Measurements from ENCODE around the gene CTIF.

CTIF gene

GRCh38 chr18:48531908-48532307 lies 6.9 kb upstream of the CTIF start:
- in situ Hi-C loops (cut with HindIII; ENCODE audit: low sequenced_read_pairs): no loop called here

GRCh38 chr18:48533340-48534070 lies 5.3 kb upstream of the CTIF start:
- in situ Hi-C loops (cut with HindIII; ENCODE audit: low sequenced_read_pairs): no loop called here

GRCh38 chr18:48534364-48534763 lies 4.5 kb upstream of the CTIF start:
- in situ Hi-C loops (cut with HindIII; ENCODE audit: low sequenced_read_pairs): no loop called here

GRCh38 chr18:48535956-48536355 lies 2.9 kb upstream of the CTIF start:
- in situ Hi-C loops (cut with HindIII; ENCODE audit: low sequenced_read_pairs): no loop called here

GRCh38 chr18:48536516-48536915 lies 2.3 kb upstream of the CTIF start:
- in situ Hi-C loops (cut with HindIII; ENCODE audit: low sequenced_read_pairs): no loop called here

- in situ Hi-C loops (cut with HindIII; ENCODE audit: low sequenced_read_pairs): no loop called here
Observed at GRCh38 chr18:48539406-48540250, 797 bp downstream of the CTIF start.

GRCh38 chr18:48540251-48541025 lies 1.6 kb downstream of the CTIF start:
- in situ Hi-C loops (cut with HindIII; ENCODE audit: low sequenced_read_pairs): no loop called here

- in situ Hi-C loops (cut with HindIII; ENCODE audit: low sequenced_read_pairs): no loop called here
Observed at GRCh38 chr18:48541026-48541746, 2.4 kb downstream of the CTIF start.

- in situ Hi-C loops (cut with HindIII; ENCODE audit: low sequenced_read_pairs): no loop called here
Observed at GRCh38 chr18:48541747-48542400, 3.0 kb downstream of the CTIF start.

- in situ Hi-C loops (cut with HindIII; ENCODE audit: low sequenced_read_pairs): no loop called here
Observed at GRCh38 chr18:48542513-48543181, 3.8 kb downstream of the CTIF start.

- in situ Hi-C loops (cut with HindIII; ENCODE audit: low sequenced_read_pairs): no loop called here
Observed at GRCh38 chr18:48543228-48543627, 4.4 kb downstream of the CTIF start.

GRCh38 chr18:48544116-48544515 lies 5.3 kb downstream of the CTIF start:
- in situ Hi-C loops (cut with HindIII; ENCODE audit: low sequenced_read_pairs): no loop called here

GRCh38 chr18:48544661-48545415 lies 6.0 kb downstream of the CTIF start:
- in situ Hi-C loops (cut with HindIII; ENCODE audit: low sequenced_read_pairs): no loop called here

- in situ Hi-C loops (cut with HindIII; ENCODE audit: low sequenced_read_pairs): no loop called here
Observed at GRCh38 chr18:48545757-48546321, 7.0 kb downstream of the CTIF start.

GRCh38 chr18:48546396-48546795 lies 7.6 kb downstream of the CTIF start:
- in situ Hi-C loops (cut with HindIII; ENCODE audit: low sequenced_read_pairs): no loop called here

GRCh38 chr18:48547531-48547981 lies 8.7 kb downstream of the CTIF start:
- in situ Hi-C loops (cut with HindIII; ENCODE audit: low sequenced_read_pairs): no loop called here

GRCh38 chr18:48548011-48548771 lies 9.4 kb downstream of the CTIF start:
- in situ Hi-C loops (cut with HindIII; ENCODE audit: low sequenced_read_pairs): no loop called here

GRCh38 chr18:48548921-48549320 lies 10.1 kb downstream of the CTIF start:
- in situ Hi-C loops (cut with HindIII; ENCODE audit: low sequenced_read_pairs): no loop called here

Data from DLD1 (cell line).